Measurements from ENCODE around the gene ZNF324. TPM values are rescaled to one million over a fixed set of nuclear protein-coding genes. Genes with fewer than 3 reads are reported as not detected.

Gene ZNF324
- total and polyA plus RNA-seq, 2 of the 13 experiments (the other 11 are each of a cell fraction or from before 2014, with no cell fraction given), result 1.1 to 4.7 TPM

GRCh38 chr19:58471736-58472135 lies 4.9 kb downstream of the ZNF324 start:
- no TSS peak for BruUV-seq (replicated peaks)
- DNase-seq (ENCODE audit: low spot score) (no peak), ATAC-seq (no peak), FAIRE-seq (no peak)
- WGBS (ENCODE audit: low lambda C conversion rate), result 100% methylated on average over 18 of the region's 39 CpGs
- H3K27me3 ChIP-seq (ENCODE audit: control insufficient read depth in 1 of 2, insufficient read depth in 2 of 2, low read length in 2 of 2), result no peaks in the 10 kb centered on the region; a peak in 1 of 5 replicates
- intact Hi-C loops (cut with micrococcal nuclease; ENCODE audit: unreplicated experiment) (no loop called here), in situ Hi-C loops (cut with HindIII; ENCODE audit: extremely low pct_ligation_motif_present, low pct_unique_long_range_greater_than_20kb) (no loop called here)
- no peak overlapping the region for H3K27ac ChIP-seq (ENCODE audit: extremely low read length, insufficient read depth, low read length)
- TF ChIP-seq CHD2 (IDR thresholded peaks at IDR 0.05; ENCODE audit: low read depth, low read length), result no peak
- peak; percentile 46 for TF ChIP-seq AGO2 (optimal IDR thresholded peaks at IDR 0.05; ENCODE audit: low read depth, low read length)
- TF ChIP-seq HCFC1 (IDR thresholded peaks at IDR 0.05; ENCODE audit: low read depth, low read length), result no peak
- TF ChIP-seq RELA (CRISPR knock-in tag; IDR thresholded peaks at IDR 0.05), result no peak
- no peak for TF ChIP-seq ZNF720 (CRISPR knock-in tag; IDR thresholded peaks at IDR 0.05)
- no peak for TF ChIP-seq HNRNPUL1 (IDR thresholded peaks at IDR 0.05; ENCODE audit: low read depth, low read length)
- peak; percentile 67 for TF ChIP-seq AGO1 (IDR thresholded peaks at IDR 0.05; ENCODE audit: low read depth, low read length, poor library complexity, severe bottlenecking)
- TF ChIP-seq ZNF263 (CRISPR knock-in tag; IDR thresholded peaks at IDR 0.05), result no peak
- H3K4me1 ChIP-seq (ENCODE audit: insufficient read depth, low read length), result peaks cover 23% of the 10 kb centered on the region
- H2AFZ ChIP-seq (ENCODE audit: low read length), result no peak overlapping the region
- ChIA-PET POLR2A (no interaction called here), CTCF (ENCODE audit: low intra/inter-chr PET ratio, low total read pairs) (no interaction called here)
- H4K20me1 ChIP-seq (ENCODE audit: insufficient read depth, low read length), result no peaks in the 10 kb centered on the region
- no peak overlapping the region for H3K9ac ChIP-seq (ENCODE audit: insufficient read depth, low read depth, low read length)
- H3K4me3 ChIP-seq (replicated peaks in 1 of 3; ENCODE audit: insufficient read depth in 1 of 3, low read depth in 2 of 3, low read length in 3 of 3), result no peak overlapping the region
- no peaks in the 10 kb centered on the region for H3K9me3 ChIP-seq (ENCODE audit: low read length)
- peaks cover 6% of the 10 kb centered on the region for H3K79me2 ChIP-seq (ENCODE audit: insufficient read depth, low read length)
- no peak overlapping the region for H3K4me2 ChIP-seq (ENCODE audit: low read depth, low read length)
- H3K36me3 ChIP-seq (replicated peaks in 1 of 2; ENCODE audit: control insufficient read depth in 1 of 2, insufficient read depth in 2 of 2, low read length in 2 of 2), result peaks cover 4 to 21% of the 10 kb centered on the region in 2 experiments; a peak in 4 of 5 replicates

- Histone ChIP-seq H3K4me1 (ENCODE audit: insufficient read depth, low read length) (peaks cover 20% of the 10 kb centered on the region), H3K79me2 (ENCODE audit: insufficient read depth, low read length) (no peaks in the 10 kb centered on the region), H4K20me1 (ENCODE audit: insufficient read depth, low read length) (no peaks in the 10 kb centered on the region), H3K4me2 (ENCODE audit: low read depth, low read length) (no peak overlapping the region), H3K4me3 (replicated peaks in 1 of 3; ENCODE audit: insufficient read depth in 1 of 3, low read depth in 2 of 3, low read length in 3 of 3) (no peak overlapping the region), H3K27me3 (ENCODE audit: control insufficient read depth in 1 of 2, insufficient read depth in 2 of 2, low read length in 2 of 2) (no peaks in the 10 kb centered on the region; a peak in 1 of 5 replicates), H3K36me3 (replicated peaks in 1 of 2; ENCODE audit: control insufficient read depth in 1 of 2, insufficient read depth in 2 of 2, low read length in 2 of 2) (peaks cover 4 to 21% of the 10 kb centered on the region in 2 experiments; a peak in 4 of 5 replicates), H3K9me3 (ENCODE audit: low read length) (no peaks in the 10 kb centered on the region), H3K9ac (ENCODE audit: insufficient read depth, low read depth, low read length) (no peak overlapping the region), H3K27ac (ENCODE audit: extremely low read length, insufficient read depth, low read length) (no peak overlapping the region), H2AFZ (ENCODE audit: low read length) (no peak overlapping the region)
- intact Hi-C loops (cut with micrococcal nuclease; ENCODE audit: unreplicated experiment) (no loop called here), in situ Hi-C loops (cut with HindIII; ENCODE audit: extremely low pct_ligation_motif_present, low pct_unique_long_range_greater_than_20kb) (no loop called here)
- no peak for ATAC-seq
- FAIRE-seq, result no peak
- ChIA-PET CTCF (ENCODE audit: low intra/inter-chr PET ratio, low total read pairs) (no interaction called here), POLR2A (no interaction called here)
- no peak for DNase-seq (ENCODE audit: low spot score)
- BruUV-seq (replicated peaks), result no TSS peak
- TF ChIP-seq THYN1 (CRISPR knock-in tag; IDR thresholded peaks at IDR 0.05; ENCODE audit: borderline replicate concordance, low read depth) (no peak), ATF1 (CRISPR knock-in tag; IDR thresholded peaks at IDR 0.05) (no peak), KDM5B (CRISPR knock-in tag; IDR thresholded peaks at IDR 0.05; ENCODE audit: borderline replicate concordance) (no peak), ZNF281 (CRISPR knock-in tag; IDR thresholded peaks at IDR 0.05; ENCODE audit: borderline replicate concordance) (no peak), ZNF180 (CRISPR knock-in tag; IDR thresholded peaks at IDR 0.05; ENCODE audit: borderline replicate concordance, low read depth) (no peak), MED13 (CRISPR knock-in tag; IDR thresholded peaks at IDR 0.05) (no peak), GATAD2A (CRISPR knock-in tag; IDR thresholded peaks at IDR 0.05) (no peak)
These were observed 6.9 kb downstream of the ZNF324 start for GRCh38 chr19:58473775-58474174.
